Measurements from ENCODE around the gene TEKT5.

TEKT5 gene

GRCh38 chr16:10661737-10662136 lies 33.0 kb downstream of the TEKT5 start:
- TF ChIP-seq CTCF (IDR thresholded peaks at IDR 0.05; ENCODE audit: control insufficient read depth, extremely low read depth, insufficient read depth) = no peak
- DNase-seq (ENCODE audit: low read depth) = no peak
- no peak overlapping the region for H3K4me3 ChIP-seq (ENCODE audit: low read depth, low read length)

GRCh38 chr16:10660950-10661635 lies 33.6 kb downstream of the TEKT5 start:
- TF ChIP-seq CTCF (IDR thresholded peaks at IDR 0.05; ENCODE audit: control insufficient read depth, extremely low read depth, insufficient read depth) = no peak
- DNase-seq (ENCODE audit: low read depth) = no peak
- H3K4me3 ChIP-seq (ENCODE audit: low read depth, low read length) = no peak overlapping the region

GRCh38 chr16:10658943-10659342 lies 35.8 kb downstream of the TEKT5 start:
- H3K4me3 ChIP-seq (ENCODE audit: low read depth, low read length) = no peak overlapping the region
- TF ChIP-seq CTCF (IDR thresholded peaks at IDR 0.05; ENCODE audit: control insufficient read depth, extremely low read depth, insufficient read depth) = no peak

GRCh38 chr16:10657925-10658324 lies 36.8 kb downstream of the TEKT5 start:
- no peak for DNase-seq (ENCODE audit: low read depth)
- no peak for TF ChIP-seq CTCF (IDR thresholded peaks at IDR 0.05; ENCODE audit: control insufficient read depth, extremely low read depth, insufficient read depth)
- H3K4me3 ChIP-seq (ENCODE audit: low read depth, low read length) = no peak overlapping the region

More at GRCh38 chr16:10658943-10659342, 35.8 kb downstream of the TEKT5 start:
- DNase-seq (ENCODE audit: low read depth) = no peak

- no peak overlapping the region for H3K4me3 ChIP-seq (ENCODE audit: low read depth, low read length)
- TF ChIP-seq CTCF (IDR thresholded peaks at IDR 0.05; ENCODE audit: control insufficient read depth, extremely low read depth, insufficient read depth) = no peak
- DNase-seq (ENCODE audit: low read depth) = no peak
Measured at GRCh38 chr16:10656618-10657017, 38.1 kb downstream of the TEKT5 start.

- TF ChIP-seq CTCF (IDR thresholded peaks at IDR 0.05; ENCODE audit: control insufficient read depth, extremely low read depth, insufficient read depth) = no peak
- no peak overlapping the region for H3K4me3 ChIP-seq (ENCODE audit: low read depth, low read length)
- no peak for DNase-seq (ENCODE audit: low read depth)
Measured at GRCh38 chr16:10655415-10655977, 39.2 kb downstream of the TEKT5 start.
